Neutrophil (primary cell): ENCODE measurements around the gene IDH1.
"Not testable (repeated sequence)": the region's sequence is repeated elsewhere in the genome, so short reads cannot be mapped to it uniquely, and the experiment has no call there.

ENCODE experiments used
- H3K27ac ChIP-seq: fragments of 200-600 bp; sonication (generic); 2 replicates; pipeline ENCODE4 v1.5.1; 2016; ENCODE audit warnings: mild to moderate bottlenecking, moderate library complexity
- H3K27me3 ChIP-seq: fragments of 200-600 bp; sonication (generic); 2 replicates; pipeline ENCODE4 v1.6.0; 2016; ENCODE audit warnings: mild to moderate bottlenecking
- H3K36me3 ChIP-seq: fragments of 200-600 bp; sonication (generic); 2 replicates; pipeline ENCODE4 v1.5.1; 2017
- H3K4me1 ChIP-seq, 2 experiments: fragments of 200-600 bp in 1 of 2; sonication (generic) in 1 of 2; 1 replicate in 1 of 2; 2 replicates in 1 of 2; pipeline versions ENCODE4 v1.5.1 to v1.6.1; 2013 to 2016; ENCODE audit warnings: low read depth in 1 of 2, low read length in 1 of 2, mild to moderate bottlenecking in 1 of 2, moderate library complexity in 1 of 2; ENCODE audit not compliant: control insufficient read depth in 1 of 2, insufficient read depth in 1 of 2
- H3K4me3 ChIP-seq, 2 experiments: fragments of 200-600 bp in 1 of 2; sonication (generic) in 1 of 2; 1 replicate in 1 of 2; 2 replicates in 1 of 2; pipeline ENCODE4 v1.5.1; 2013 to 2016; ENCODE audit warnings: low read depth in 1 of 2, low read length in 1 of 2, mild to moderate bottlenecking in 1 of 2, moderate library complexity in 1 of 2
- H3K9me3 ChIP-seq: fragments of 200-600 bp; sonication (generic); 2 replicates; pipeline ENCODE4 v1.5.1; 2016
- TF ChIP-seq, protein P1 (sequence below): fragments of 200-600 bp; sonication (generic); IDR thresholded peaks from 2 replicates; pipeline ENCODE4 v1.5.1; 2016; ENCODE audit warnings: antibody characterized with exemption

Gene IDH1

DNA sequence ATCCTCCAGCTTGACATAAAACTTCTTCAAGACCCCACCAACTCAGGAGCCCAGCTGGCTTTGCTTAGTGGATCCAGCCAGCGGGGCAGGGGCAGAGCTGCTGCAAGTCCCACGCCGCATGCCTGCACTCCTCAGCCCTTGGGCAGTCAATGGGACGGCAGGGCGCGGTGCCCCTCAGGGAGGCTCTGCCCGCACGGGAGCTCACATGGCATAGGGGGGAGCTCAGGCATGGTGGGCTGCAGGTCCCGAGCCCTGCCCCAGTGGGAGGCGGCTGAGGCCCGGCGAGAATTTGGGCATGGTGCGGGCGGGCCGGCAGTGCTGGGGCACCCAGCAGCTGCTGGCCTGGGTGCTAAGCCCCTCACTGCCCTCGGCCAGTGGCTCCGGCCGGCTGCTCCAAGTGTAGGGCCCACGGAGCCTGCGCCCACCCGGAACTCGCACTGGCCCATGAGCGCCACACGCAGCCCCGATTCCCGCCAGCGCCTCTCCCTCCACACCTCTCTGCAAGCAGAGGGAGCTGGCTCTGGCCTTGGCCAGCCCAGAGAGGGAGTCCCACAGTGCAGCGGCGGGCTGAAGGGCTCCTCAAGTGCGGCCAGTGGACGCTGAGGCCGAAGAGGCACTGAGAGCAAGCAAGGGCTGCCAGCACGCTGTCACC, 27.2 kb downstream of the IDH1 start:
- no peaks in the 10 kb centered on the region for H3K4me1 ChIP-seq
- no peak overlapping the region for H3K4me3 ChIP-seq
- H3K36me3 ChIP-seq = no peaks in the 10 kb centered on the region
- H3K27ac ChIP-seq = no peak overlapping the region
- H3K27me3 ChIP-seq = no peaks in the 10 kb centered on the region
- TF ChIP-seq, protein P1, sequence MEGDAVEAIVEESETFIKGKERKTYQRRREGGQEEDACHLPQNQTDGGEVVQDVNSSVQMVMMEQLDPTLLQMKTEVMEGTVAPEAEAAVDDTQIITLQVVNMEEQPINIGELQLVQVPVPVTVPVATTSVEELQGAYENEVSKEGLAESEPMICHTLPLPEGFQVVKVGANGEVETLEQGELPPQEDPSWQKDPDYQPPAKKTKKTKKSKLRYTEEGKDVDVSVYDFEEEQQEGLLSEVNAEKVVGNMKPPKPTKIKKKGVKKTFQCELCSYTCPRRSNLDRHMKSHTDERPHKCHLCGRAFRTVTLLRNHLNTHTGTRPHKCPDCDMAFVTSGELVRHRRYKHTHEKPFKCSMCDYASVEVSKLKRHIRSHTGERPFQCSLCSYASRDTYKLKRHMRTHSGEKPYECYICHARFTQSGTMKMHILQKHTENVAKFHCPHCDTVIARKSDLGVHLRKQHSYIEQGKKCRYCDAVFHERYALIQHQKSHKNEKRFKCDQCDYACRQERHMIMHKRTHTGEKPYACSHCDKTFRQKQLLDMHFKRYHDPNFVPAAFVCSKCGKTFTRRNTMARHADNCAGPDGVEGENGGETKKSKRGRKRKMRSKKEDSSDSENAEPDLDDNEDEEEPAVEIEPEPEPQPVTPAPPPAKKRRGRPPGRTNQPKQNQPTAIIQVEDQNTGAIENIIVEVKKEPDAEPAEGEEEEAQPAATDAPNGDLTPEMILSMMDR = no peak
- H3K9me3 ChIP-seq = peaks cover 4% of the 10 kb centered on the region

DNA sequence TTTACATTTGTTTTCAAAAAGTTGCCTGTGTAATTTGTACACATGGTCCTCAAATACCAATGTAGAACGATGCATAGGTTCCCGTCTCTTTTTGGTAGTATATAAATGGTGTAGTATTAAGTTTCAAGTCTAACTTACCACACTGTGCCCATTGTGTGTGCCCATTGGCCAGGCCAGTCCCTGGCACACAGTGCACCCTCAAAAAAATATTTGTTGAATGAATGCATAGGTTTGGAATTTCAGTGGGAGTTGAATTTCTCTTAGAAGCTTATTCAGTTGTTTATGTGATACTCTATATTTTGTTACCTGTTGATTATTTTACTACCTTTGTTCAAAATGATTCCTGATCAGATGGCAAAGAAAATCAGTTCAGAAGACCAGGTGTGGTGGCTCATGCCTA, 30.1 kb downstream of the IDH1 start:
- H3K4me1 ChIP-seq = no peaks in the 10 kb centered on the region
- TF ChIP-seq, protein P1 = no peak
- no peaks in the 10 kb centered on the region for H3K27me3 ChIP-seq
- no peak overlapping the region for H3K27ac ChIP-seq
- H3K4me3 ChIP-seq = no peak overlapping the region
- no peaks in the 10 kb centered on the region for H3K36me3 ChIP-seq
- H3K9me3 ChIP-seq = no peaks in the 10 kb centered on the region

DNA sequence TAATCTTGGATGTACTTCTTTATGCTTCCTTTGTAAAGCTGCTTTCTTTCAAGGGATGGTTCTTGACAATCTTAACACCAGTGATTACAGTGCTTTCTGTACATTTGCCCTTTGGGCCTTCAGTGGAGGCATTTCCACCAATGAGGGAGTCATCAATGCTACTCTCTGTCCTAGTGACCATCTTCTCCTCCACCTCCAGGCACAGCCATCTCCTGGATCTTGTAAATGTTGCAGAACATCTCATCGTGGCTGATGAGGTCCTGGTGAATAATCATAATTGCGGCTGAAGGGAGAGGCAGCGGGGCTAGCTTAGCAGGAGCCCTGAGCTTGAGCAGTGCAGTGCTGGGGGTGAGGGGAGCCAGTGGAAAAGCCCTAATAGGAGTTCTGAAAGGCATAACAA, 32.5 kb downstream of the IDH1 start:
- no peaks in the 10 kb centered on the region for H3K4me1 ChIP-seq
- no peak overlapping the region for H3K4me3 ChIP-seq
- H3K27me3 ChIP-seq = no peaks in the 10 kb centered on the region
- TF ChIP-seq, protein P1 = no peak
- no peaks in the 10 kb centered on the region for H3K36me3 ChIP-seq
- no peaks in the 10 kb centered on the region for H3K9me3 ChIP-seq
- H3K27ac ChIP-seq = no peak overlapping the region

DNA sequence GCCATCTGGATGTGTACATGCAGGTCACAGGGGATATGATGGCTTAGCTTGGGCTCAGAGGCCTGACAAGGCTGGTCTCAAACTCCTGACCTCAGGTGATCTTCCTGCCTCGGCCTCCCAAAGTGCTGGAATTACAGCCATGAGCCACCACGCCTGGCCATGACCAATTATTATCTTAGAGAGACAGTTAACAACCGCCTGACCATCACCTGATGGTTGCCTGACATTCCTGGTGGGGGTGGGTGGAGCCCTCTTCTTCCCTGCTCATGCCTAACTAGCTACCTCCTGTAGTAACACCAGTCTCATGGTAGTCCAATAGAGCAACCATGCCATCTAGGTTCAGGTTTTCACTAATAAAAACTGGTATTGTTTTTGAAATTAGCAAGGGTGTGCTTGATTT, 33.0 kb downstream of the IDH1 start:
- not testable (repeated sequence) for H3K4me1 ChIP-seq, H3K9me3 ChIP-seq, H3K27ac ChIP-seq, H3K36me3 ChIP-seq, H3K4me3 ChIP-seq, H3K27me3 ChIP-seq

DNA sequence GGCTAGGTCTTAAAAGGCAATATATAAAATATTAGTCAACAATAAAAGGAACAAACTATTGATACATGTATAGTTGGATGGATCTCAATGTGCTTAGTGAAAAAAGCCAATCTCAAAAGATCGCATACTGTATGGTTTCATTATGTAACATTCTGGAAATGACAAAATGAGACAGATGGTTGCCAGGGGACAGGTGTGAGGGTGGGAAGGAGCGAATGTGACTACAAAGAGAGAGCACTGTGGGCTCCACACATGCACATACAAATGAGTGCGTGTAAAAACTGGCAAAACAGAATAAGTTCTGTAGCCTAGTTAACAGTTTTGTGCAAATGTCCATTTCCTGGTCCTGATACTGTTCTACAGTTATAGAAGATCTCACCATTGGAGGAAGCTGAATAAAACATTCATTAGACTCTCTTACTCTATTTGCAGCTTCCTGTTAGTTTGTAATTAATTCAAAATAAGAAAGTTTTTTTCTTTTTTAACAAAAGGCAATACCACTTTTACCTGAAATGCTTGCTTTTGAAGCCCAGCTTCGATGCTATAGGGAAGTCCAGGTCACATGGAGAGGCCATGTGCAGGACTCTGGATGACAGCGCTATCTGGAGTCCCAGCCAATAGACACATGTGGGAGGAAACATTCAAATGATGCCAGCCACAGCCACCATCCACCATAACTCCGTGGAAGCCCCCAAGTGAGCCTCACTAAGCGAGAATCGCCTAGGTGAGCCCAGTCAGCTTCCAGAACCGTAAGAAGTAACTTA, 44.0 kb downstream of the IDH1 start:
- H3K36me3 ChIP-seq = no peaks in the 10 kb centered on the region
- TF ChIP-seq, protein P1 = no peak
- H3K27ac ChIP-seq = no peak overlapping the region
- no peaks in the 10 kb centered on the region for H3K27me3 ChIP-seq
- no peak overlapping the region for H3K4me3 ChIP-seq
- H3K9me3 ChIP-seq = no peaks in the 10 kb centered on the region
- no peaks in the 10 kb centered on the region for H3K4me1 ChIP-seq

- Histone ChIP-seq H3K27ac (no peak overlapping the region), H3K4me3 (no peak overlapping the region), H3K4me1 (peaks cover 4 to 6% of the 10 kb centered on the region in 2 experiments), H3K36me3 (no peaks in the 10 kb centered on the region), H3K9me3 (no peaks in the 10 kb centered on the region), H3K27me3 (no peaks in the 10 kb centered on the region)
- TF ChIP-seq, protein P1 = no peak
These were observed 46.4 kb downstream of the IDH1 start for GRCh38 chr2:208208335-208209085.
